GM19238 (cell line): ENCODE results near the gene TNS3.

Experiments
- DNase-seq: peaks from one replicate; pipeline ENCODE4 v3.0.0; 2011; ENCODE audit warnings: low spot score; ENCODE audit not compliant: insufficient read length

Gene TNS3

GRCh38 chr7:47371733-47372368, 210.1 kb downstream of the TNS3 start:
- DNase-seq: no peak

- no peak for DNase-seq
Observed at GRCh38 chr7:47371317-47371716, 210.6 kb downstream of the TNS3 start.

- DNase-seq: no peak
Observed at GRCh38 chr7:47370461-47371042, 211.4 kb downstream of the TNS3 start.

GRCh38 chr7:47369736-47370135, 212.2 kb downstream of the TNS3 start:
- DNase-seq: no peak

GRCh38 chr7:47368190-47368812, 213.6 kb downstream of the TNS3 start:
- DNase-seq: no peak

GRCh38 chr7:47367369-47367768, 214.5 kb downstream of the TNS3 start:
- no peak for DNase-seq

- DNase-seq: no peak
Observed at GRCh38 chr7:47366960-47367359, 215.0 kb downstream of the TNS3 start.

GRCh38 chr7:47366211-47366610, 215.7 kb downstream of the TNS3 start:
- DNase-seq: no peak

GRCh38 chr7:47362984-47363383, 218.9 kb downstream of the TNS3 start:
- DNase-seq: no peak

- no peak for DNase-seq
Observed at GRCh38 chr7:47361746-47362215, 220.1 kb downstream of the TNS3 start.

- DNase-seq: no peak
Observed at GRCh38 chr7:47361236-47361635, 220.7 kb downstream of the TNS3 start.

GRCh38 chr7:47360301-47360900, 221.5 kb downstream of the TNS3 start:
- DNase-seq: no peak

GRCh38 chr7:47358944-47359588, 222.8 kb downstream of the TNS3 start:
- no peak for DNase-seq

GRCh38 chr7:47358357-47358756, 223.6 kb downstream of the TNS3 start:
- DNase-seq: no peak

GRCh38 chr7:47357863-47358262, 224.0 kb downstream of the TNS3 start:
- no peak for DNase-seq

GRCh38 chr7:47357361-47357760, 224.6 kb downstream of the TNS3 start:
- no peak for DNase-seq

- no peak for DNase-seq
Observed at GRCh38 chr7:47356261-47356660, 225.7 kb downstream of the TNS3 start.

GRCh38 chr7:47355684-47356083, 226.2 kb downstream of the TNS3 start:
- no peak for DNase-seq

- DNase-seq: no peak
Observed at GRCh38 chr7:47354831-47355541, 226.9 kb downstream of the TNS3 start.

- DNase-seq: no peak
Observed at GRCh38 chr7:47354071-47354470, 227.8 kb downstream of the TNS3 start.

- DNase-seq: no peak
Observed at GRCh38 chr7:47352394-47352968, 229.4 kb downstream of the TNS3 start.
